Stimulated activated CD8-positive, alpha-beta memory T cell treated with anti-CD3 and anti-CD28 coated beads, Interleukin-12 subunit alpha, Interleukin-12 subunit beta, amount 100 ng/mL, for 24 hours (primary cell): Measurements from ENCODE around the gene HIBADH.
"Not testable (repeated sequence)": the region's sequence is repeated elsewhere in the genome, so short reads cannot be mapped to it uniquely, and the experiment has no call there.

Experiments used
- DNase-seq: peaks from one replicate; pipeline ENCODE4 v3.0.0-alpha.2; 2020; ENCODE audit errors: extremely low read depth

Gene HIBADH

GRCh38 chr7:27678617-27679260, 16.1 kb upstream of the HIBADH start:
- DNase-seq = no peak

GRCh38 chr7:27677912-27678612, 15.4 kb upstream of the HIBADH start:
- DNase-seq = no peak

GRCh38 chr7:27674126-27674525, 11.4 kb upstream of the HIBADH start:
- DNase-seq = not testable (repeated sequence)

GRCh38 chr7:27671675-27672074, 9.0 kb upstream of the HIBADH start:
- no peak for DNase-seq

- DNase-seq = no peak
These were observed 8.0 kb upstream of the HIBADH start for GRCh38 chr7:27670676-27671075.

GRCh38 chr7:27670177-27670576, 7.5 kb upstream of the HIBADH start:
- no peak for DNase-seq

GRCh38 chr7:27665531-27665930, 2.8 kb upstream of the HIBADH start:
- DNase-seq = no peak

GRCh38 chr7:27663989-27664331, 1.3 kb upstream of the HIBADH start:
- no peak for DNase-seq

GRCh38 chr7:27661811-27662489, 733 bp downstream of the HIBADH start:
- DNase-seq = no peak

- DNase-seq = no peak
These were observed 6.0 kb downstream of the HIBADH start for GRCh38 chr7:27656724-27657123.

GRCh38 chr7:27655184-27655583, 7.5 kb downstream of the HIBADH start:
- no peak for DNase-seq

GRCh38 chr7:27652518-27652917, 10.2 kb downstream of the HIBADH start:
- no peak for DNase-seq

- no peak for DNase-seq
These were observed 11.0 kb downstream of the HIBADH start for GRCh38 chr7:27651702-27652101.

GRCh38 chr7:27650283-27650682, 12.4 kb downstream of the HIBADH start:
- DNase-seq = no peak

- no peak for DNase-seq
These were observed 15.2 kb downstream of the HIBADH start for GRCh38 chr7:27647489-27647888.

- no peak for DNase-seq
These were observed 15.6 kb downstream of the HIBADH start for GRCh38 chr7:27647046-27647445.

GRCh38 chr7:27642271-27642670, 20.4 kb downstream of the HIBADH start:
- no peak for DNase-seq

GRCh38 chr7:27641581-27642230, 21.0 kb downstream of the HIBADH start:
- no peak for DNase-seq

- no peak for DNase-seq
These were observed 21.7 kb downstream of the HIBADH start for GRCh38 chr7:27640884-27641574.

GRCh38 chr7:27639851-27640250, 22.8 kb downstream of the HIBADH start:
- no peak for DNase-seq

- not testable (repeated sequence) for DNase-seq
These were observed 23.6 kb downstream of the HIBADH start for GRCh38 chr7:27639048-27639447.
